ENCODE data around the gene PRDM5.

PRDM5 gene

DNA sequence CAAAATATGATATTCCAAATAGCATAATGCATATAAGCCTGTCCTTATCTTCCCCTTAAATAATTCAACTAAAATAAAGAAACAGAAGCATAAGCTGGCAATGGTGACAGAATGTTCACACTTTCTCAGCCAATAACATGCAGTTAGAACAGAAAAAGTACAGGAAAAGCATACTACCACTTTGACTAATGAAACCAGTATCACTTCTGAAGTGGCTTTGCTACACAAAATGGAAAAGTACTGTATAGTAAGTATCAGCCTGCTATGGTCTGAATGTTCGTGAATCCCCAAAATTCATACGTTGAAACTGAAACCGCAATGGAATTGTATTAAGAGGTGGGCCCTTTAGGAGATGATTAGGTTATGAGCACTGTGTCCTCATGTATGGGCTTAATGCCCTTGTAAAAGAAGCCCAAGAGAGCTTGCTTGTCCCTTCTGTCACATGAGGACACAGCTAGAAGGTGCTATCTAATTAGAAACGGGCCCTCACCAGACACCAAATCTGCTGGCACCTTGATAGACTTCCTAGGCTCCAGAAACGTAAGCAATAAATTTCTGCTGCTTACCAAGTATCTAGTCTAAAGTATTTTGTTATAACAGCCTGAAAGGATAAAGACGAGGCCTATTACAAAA is 102.6 kb downstream of the PRDM5 start:
- DNase-seq (ENCODE audit: low read depth), result no peak

DNA sequence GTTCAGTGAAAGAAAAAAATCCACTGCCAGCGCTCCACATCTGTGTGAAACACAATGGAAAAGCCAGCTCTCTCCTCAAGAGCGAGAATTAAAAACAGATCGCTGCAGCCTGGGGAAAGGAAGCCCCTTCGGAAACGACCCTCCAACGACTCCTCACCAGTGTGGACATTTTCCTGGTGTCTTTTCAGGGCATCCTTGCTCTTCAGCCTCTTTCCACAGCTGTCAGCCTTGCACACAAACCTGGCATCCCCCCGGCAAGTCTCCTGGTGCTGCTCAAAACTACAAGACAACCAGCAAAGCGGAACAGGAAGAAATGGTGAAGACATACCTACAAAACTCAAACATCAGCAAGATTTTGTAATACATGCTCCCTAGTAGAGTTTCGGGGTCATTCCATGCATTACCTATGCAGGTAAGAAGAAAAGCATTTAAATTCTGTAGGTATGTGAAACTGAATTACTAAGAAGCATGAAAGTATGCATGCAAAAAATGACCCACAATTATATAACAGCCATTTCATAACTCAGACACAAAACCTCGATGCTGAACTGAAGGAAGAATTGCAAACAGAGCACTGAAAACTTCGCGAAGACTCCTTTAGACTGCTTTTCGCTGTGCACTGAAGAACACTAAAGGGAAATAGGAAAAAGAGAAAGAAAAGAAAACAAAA is 106.1 kb downstream of the PRDM5 start:
- no peak for DNase-seq (ENCODE audit: low read depth)

DNA sequence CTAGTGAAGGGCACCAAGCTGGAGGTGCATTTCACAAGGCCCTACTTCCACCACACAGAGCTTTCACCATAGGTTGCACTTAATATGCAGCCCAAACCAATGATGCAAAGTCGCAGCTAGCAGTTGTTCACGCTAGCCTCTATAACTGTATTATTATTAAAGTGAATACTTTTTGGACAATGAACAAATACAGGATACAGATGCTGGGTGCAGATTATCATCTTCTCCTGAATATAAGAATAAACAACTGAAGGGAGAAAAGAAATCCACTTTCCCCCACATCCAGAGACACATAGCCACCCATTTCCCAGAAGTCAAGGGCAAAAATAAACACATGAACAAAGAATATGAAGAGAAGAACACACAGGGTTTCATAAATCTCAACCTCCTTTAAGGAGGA is 107.2 kb downstream of the PRDM5 start:
- DNase-seq (ENCODE audit: low read depth), result no peak

DNA sequence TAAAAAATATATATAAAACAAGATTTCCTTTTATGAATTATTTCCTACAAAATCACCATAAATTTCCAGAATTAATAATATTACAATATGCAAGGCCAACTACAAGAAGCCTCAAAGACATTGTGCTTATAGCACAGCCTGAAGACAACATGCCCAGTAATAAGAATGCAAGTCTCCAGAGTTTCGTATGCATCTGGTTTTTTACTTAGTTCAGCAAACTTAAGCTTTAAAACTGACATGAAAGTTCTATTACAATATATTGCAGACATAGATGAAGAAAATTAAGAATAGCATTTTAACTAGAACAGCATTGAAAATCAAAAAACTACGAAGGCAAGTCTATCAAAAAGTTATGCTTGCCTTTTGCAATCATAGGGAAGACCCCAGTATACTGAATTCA is 107.6 kb downstream of the PRDM5 start:
- DNase-seq (ENCODE audit: low read depth), result no peak

DNA sequence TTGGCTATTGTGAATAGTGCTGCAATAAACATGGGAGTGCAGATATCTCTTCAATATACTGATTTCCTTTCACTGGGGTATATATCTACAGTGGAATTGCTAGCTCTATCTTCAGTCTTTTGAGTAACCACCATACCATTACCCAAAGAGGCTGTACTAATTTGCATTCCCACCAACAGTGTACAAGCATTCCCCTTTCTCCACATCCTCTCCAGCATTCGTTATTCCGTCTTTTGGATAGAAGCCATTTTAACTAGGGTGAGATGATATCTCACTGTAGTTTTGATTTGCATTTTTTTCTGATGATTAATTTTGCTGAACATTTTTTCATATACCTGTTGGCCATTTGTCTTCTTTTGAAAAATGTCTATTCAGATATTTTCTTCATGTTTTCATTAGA is 110.3 kb downstream of the PRDM5 start:
- DNase-seq (ENCODE audit: low read depth), result no peak

DNA sequence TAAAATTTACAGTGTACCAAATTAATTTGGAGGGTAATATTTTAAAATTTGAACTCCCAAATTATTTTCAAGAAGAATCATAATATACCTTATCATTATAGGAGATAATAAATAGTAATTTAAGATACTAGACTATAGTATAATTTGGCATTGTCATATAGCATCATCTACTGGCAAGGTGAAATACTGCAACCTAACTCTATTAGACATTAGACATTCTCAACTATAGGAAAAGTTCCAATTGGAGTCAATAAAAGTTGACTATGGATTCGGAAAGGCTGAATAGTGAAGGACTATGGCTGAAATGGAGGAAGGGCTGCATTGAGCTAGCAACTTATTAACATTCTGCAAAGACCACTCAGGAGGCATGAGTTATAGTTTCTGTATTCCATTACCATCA is 113.0 kb downstream of the PRDM5 start:
- no peak for DNase-seq (ENCODE audit: low read depth)

DNA sequence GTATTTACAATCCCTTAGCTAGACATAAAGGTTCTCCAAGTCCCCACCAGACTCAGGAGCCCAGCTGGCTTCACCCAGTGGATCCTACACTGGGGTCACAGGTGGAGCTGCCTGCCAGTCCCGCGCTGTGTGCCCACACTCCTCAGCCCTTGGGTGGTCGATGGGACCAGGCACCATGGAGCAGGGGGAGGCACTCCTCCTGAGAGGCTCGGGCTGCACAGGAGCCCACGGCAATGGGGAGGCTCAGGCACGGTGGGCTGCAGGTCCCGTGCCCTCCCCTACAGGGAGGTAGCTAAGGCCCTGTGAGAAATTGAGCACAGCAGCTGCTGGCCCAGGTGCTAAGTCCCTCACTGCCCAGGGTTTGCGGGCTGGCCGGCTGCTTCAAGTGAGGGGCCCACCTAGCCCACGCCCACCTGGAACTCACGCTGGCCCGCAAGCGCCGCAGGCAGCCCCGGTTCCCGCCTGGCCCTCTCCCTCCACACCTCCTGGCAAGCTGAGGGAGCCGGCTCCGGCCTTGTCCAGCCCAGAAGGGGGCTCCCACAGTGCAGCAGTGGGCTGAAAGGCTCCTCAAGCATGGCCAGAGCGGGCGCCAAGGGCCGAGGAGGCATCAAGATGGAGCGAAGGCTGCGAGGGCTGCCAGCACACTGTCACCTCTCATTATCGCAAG is 113.9 kb downstream of the PRDM5 start:
- DNase-seq (ENCODE audit: low read depth), result no peak

DNA sequence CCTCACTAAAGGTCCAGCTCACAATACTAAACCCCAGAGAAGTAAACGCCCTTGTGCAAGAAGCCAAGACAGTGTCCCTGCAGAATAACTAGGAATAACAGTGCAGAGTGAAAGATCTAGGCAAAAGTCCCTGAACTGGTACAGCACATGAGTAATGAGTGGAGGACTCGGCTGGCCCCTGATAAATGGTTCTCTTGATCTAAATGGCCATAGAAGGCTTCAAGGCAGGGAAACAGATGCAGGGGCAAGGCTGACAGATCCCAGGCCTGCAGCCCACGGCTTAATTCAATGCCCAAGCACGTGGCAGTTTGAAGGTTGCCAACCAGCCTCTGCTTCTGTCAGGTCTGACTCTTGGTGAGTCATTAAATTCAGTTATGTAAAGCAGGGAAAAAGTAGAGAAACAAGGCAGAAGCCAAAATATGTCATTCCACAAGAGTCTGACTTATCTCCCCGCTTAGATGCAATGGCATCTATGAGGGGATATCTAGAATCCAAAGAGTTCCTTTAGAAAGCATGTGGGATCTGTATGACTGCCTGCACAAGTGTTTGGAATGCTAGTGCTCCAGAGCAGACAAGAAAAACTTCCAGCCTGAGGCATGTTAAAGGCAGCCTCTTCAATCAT is 121.3 kb downstream of the PRDM5 start:
- DNase-seq (ENCODE audit: low read depth), result no peak

DNA sequence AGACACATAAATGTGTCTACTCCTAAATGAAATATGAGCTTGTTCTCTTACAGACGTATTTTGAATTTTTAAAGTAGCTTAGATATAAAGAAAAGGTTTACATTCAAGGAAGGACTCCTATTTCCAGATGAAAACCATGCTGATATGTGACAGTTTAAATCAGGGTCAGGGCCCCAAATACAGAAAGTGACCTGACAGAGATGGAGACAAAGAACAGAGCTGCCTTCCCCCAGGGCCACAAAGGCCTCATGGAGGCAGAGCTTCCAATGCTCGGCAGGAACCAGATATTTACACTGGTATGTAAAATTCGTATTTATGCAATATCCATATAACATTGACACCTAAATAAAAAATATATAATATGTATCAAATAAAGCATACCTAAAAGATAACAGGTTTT is 124.0 kb downstream of the PRDM5 start:
- no peak for DNase-seq (ENCODE audit: low read depth)

DNA sequence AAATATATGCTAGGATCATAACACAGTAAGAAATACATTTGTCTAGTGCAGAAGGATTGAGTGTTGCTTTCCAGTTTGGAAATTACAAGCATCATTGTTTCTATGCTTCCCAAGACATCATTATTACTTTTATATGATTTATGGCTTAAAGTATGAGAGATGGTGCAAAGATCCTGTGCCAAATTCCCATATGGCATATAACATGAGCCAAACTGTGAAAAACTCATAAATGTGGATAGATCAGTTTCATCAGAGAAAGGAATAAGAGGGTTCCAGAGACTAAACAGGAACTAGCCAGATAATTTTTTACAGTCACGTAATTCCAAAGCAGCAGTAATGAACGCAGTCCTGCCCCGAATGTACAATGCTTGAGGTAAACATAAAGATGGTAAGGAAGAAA is 126.3 kb downstream of the PRDM5 start:
- no peak for DNase-seq (ENCODE audit: low read depth)

DNA sequence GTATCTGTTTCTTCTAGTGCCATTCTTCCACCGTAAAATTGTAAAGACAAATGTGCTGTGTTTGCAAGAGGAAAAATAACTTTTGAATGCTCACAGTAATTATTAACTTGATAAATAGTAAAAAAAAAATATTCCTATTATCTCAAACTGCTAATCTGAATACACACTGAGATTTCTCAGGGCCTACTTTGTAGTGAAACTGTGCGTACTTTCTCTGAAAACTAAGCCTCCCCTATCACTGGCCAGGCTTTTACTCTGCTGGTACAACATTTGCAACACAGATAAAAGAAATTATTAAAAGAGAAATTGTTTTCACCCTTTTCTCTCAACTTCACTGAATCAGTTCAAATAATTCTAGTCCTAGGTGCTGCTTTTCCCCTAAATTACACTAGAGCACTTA is 137.3 kb downstream of the PRDM5 start:
- DNase-seq (ENCODE audit: low read depth), result no peak

DNA sequence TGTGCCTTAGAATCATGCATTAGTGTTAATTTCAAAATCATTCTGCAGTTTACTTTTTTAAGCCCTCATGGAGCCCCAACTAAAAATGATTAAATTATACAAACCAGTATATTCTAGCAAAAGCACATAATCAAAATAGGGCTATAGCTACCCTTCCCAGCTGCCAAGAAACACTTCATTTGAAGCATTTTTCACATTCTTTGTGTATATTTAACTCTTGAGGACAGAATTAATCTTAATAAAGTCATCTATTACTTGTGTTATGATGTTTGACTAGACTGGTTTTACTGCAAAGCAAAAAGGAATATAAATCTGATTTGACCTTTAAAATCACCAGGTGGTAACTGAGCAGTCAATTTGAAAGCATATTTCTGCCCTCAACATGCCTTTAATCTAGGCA is 145.1 kb downstream of the PRDM5 start:
- DNase-seq (ENCODE audit: low read depth), result no peak

DNA sequence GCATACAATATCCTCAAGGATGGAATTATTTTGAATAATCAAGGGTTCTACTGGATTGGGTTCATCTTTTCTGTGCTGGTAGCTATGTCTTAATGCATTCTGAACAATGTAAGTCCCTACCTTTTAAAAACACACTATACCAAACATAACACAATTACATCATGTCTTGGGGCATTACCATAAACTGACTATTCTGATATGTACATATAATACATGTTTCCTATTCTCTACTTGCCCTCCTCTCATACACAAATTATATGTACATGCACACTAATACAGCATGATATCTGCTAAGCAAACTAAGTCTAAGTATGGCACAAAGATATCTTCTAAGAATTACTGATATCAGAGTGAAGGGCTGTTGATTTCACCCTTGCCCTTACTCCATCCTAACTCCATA is 147.1 kb downstream of the PRDM5 start:
- DNase-seq (ENCODE audit: low read depth), result no peak

DNA sequence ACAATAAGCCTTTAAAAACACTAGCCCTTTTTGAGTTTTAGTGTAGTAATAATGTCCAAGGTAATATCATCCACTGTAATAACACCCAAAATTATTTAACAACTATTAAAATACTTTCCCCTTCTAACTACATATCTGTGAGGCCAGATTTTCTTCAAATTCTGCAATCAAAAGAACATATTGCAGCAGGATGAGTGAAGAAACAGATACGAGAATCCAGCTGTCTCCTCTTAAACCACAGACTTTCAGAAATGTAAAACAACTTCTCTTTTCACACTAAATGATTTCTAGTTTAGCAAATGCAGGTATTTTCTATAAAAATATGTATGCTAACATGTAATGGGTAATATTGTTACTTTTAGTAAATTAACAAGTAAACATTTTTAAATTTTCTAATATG is 148.9 kb downstream of the PRDM5 start:
- no peak for DNase-seq (ENCODE audit: low read depth)

DNA sequence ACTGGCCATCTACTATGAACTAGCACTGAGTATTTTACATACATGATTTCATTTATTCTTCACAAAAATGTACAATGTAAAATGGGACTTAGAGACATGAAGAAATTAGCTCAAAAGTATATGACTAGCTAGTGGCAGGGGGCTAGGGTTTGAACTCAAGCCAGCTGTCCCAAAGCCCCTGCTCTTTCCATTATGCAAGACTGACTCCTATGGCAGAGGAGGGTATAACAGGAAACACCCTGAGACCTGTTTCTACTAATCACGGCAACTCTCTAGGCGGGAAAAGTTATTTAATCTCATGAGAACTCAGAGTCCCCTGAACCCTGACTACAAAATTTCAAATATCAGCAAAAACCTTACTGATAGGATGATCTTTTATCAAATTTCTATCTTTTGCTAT is 150.6 kb downstream of the PRDM5 start:
- no peak for DNase-seq (ENCODE audit: low read depth)

DNA sequence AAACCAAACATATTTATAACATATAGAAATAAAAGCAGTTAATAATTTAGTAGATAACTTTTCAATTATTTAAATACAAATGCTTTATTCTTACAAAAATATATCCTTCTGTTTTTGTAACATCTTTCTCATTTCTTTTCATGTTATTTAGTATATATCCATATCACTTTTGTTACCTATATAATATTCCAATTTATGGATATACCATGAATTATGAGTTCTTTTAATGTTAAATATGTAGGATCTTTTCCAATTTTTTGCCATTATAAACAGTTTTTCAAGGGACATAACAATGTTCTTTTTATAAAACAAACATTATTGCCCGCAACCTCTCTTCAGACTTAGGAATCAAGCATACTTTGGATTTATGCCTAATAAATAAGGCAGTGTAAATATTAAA is 151.6 kb downstream of the PRDM5 start:
- no peak for DNase-seq (ENCODE audit: low read depth)

DNA sequence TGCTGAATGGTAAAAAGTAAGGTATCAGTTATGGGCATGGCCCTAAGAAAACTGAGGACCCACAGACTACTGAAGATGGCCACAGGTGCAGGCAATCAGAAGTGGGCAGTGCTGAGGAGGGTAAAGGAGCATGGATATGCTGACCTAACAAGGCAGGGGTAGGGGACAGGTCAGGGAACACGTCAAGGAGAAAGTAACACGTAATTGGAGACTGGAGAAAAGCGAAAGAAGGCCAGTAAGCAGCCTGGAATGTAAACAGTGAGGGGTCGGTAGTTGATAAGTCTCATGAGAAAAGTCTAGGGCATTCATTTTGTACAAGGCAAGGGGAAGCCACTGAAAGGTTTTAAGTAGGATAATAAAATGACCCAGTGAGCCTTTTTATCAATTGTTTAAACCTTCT is 153.3 kb downstream of the PRDM5 start:
- no peak for DNase-seq (ENCODE audit: low read depth)

DNA sequence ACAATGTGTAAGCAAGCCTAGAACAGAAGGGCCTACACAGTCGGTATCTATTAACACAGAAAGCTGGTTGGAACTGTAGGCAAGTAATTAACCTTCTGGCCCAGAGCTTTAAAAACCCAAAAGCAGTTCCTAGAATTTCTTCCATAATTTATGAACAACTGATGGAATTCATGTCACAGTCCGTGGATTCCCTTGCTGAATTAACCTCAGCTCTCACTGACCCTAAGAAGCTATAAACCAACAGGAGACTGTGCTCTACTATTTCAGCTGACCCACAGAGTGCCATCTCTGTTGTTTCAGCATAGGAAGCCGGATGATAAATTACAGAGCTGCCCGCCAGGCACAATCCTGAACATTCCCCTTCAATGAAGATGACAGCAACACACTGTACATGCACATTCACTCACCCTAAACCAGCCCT is 157.3 kb downstream of the PRDM5 start:
- no peak for DNase-seq (ENCODE audit: low read depth)

DNA sequence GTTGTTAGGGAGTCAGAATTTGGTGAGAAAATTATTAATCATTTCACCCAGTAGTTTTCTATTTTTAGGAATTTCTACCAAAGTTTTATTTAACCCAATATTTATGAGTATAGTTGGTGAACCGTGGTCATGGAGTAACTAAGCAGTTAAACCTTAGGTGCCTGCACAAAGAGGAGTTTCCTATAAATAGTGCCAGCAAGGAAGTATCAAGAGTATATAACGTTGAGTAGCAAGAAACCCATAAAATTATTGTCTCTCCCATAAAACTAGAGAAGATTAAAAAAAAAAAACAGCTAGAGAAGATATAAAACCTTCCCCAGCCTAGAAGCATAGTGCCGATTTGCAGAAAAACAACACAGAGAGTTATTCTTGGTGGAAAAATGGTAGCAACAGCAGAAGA is 158.9 kb downstream of the PRDM5 start:
- no peak for DNase-seq (ENCODE audit: low read depth)

DNA sequence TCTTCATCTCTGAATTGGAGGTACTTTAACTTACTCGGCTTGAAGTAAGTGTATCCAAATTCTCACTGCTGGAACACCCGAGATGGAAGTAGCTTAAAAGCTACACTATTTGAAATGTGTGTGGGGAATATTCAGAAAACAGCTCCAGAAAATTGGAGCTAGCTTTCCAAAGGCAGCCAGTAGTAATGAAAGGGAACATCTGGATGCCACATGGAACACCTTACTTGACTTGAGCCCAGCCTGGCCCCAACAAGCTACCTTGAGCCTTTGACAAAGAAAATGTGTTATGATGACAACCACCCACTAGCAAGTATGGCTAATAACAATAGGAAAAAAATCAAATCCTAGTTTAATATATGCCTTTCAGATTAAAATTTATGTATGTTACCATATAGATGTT is 161.5 kb downstream of the PRDM5 start:
- no peak for DNase-seq (ENCODE audit: low read depth)

DNA sequence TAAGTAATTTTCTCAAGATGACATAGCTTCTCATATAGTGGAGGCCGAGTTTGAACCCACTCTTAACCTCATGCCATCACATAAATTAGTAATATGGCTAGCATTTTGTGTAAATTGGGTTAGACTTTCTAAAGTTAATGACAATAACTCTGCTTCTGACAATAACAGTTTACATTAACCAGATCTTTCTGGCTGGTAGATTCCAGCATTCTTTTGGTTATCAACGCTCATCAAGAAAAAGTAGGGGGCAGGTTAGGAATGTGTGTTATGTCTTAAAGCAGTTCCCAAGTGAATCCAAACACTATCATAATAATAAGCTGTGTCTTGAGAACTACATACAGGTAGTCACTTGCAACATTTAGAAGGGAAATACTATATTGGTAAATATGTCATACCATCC is 162.5 kb downstream of the PRDM5 start:
- DNase-seq (ENCODE audit: low read depth), result no peak

DNA sequence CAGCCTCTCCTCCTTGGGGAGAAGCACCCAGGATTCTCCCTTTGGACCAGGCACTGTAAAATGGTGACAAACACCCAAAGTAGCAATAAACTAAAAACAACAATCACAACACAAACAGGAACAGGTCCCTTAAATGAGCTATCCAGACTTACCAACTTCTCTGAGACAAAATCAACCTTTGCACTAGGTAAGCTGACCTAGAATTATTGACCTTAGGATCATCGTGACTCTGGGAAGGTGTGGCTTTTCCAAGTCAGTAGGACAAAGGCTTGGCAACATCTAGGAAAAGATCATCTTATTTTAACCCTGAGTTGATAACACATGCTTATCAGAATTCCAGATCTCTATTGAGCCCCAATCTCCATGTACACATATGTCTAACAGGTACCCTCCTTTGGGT is 166.7 kb downstream of the PRDM5 start:
- DNase-seq (ENCODE audit: low read depth), result no peak

DNA sequence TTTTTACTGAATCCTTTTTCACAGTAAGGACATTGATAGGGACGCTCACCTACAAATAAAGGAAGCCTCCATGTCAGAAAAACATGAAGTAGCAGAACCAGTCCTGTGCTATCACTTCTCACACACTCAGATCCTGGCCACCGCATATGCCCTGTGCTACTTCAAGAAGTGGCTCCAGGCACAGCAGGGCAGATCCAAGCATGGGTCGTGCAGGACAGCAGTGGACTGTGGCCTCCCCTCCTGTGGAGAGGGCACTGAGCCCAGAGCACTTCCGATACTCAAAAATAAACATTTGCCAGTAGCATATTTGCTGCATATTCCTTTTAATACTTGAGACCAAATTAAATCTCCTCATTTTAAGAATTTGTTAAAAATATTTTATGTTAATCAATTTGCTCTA is 167.9 kb downstream of the PRDM5 start:
- no peak for DNase-seq (ENCODE audit: low read depth)

Data from stimulated activated CD8-positive, alpha-beta memory T cell treated with anti-CD3 and anti-CD28 coated beads, Interleukin-15, amount 100 ng/mL, for 24 hours (primary cell).